Astrocyte (in vitro differentiated cells and primary cell): Measurements from ENCODE around the gene GREB1L. TPM values are rescaled to one million over a fixed set of nuclear protein-coding genes. Genes with fewer than 3 reads are reported as not detected.
A peak's percentile ranks its signal among the peaks of the same experiment; 100 is the strongest.

Experiments
- DNase-seq: peaks from one replicate; pipeline ENCODE4 v3.0.0-alpha.2; 2010; ENCODE audit warnings: low read depth
- FAIRE-seq: peaks from 2 replicates; lab custom pipeline; 2011; peaks lifted over from hg19 to GRCh38; lab: Jason Lieb, UNC
- H2AFZ ChIP-seq: 2 replicates; pipeline ENCODE4 v1.6.0; 2012; ENCODE audit warnings: low read depth, low read length, inconsistent platforms
- H3K27ac ChIP-seq: 2 replicates; pipeline ENCODE4 v1.5.1; 2011; ENCODE audit warnings: low read depth, low read length, inconsistent platforms
- H3K27me3 ChIP-seq: 2 replicates; pipeline ENCODE4 v1.6.0; 2011; ENCODE audit warnings: low read length, inconsistent platforms; ENCODE audit not compliant: insufficient read depth
- H3K36me3 ChIP-seq: 2 replicates; pipeline ENCODE4 v1.5.1; 2011; ENCODE audit warnings: low read length, inconsistent platforms; ENCODE audit not compliant: insufficient read depth
- H3K4me1 ChIP-seq: 2 replicates; pipeline ENCODE4 v1.5.1; 2011; ENCODE audit warnings: low read length, inconsistent platforms; ENCODE audit not compliant: insufficient read depth
- H3K4me2 ChIP-seq: 2 replicates; pipeline ENCODE4 v1.6.0; 2012; ENCODE audit warnings: low read length, inconsistent platforms
- H3K4me3 ChIP-seq: 2 replicates; pipeline ENCODE4 v1.5.1; 2011; ENCODE audit warnings: low read depth, mild to moderate bottlenecking, low read length, inconsistent platforms; ENCODE audit not compliant: insufficient read depth
- H3K79me2 ChIP-seq: 2 replicates; pipeline ENCODE4 v1.6.0; 2012; ENCODE audit warnings: mild to moderate bottlenecking, low read length, inconsistent platforms; ENCODE audit not compliant: insufficient read depth
- H3K9ac ChIP-seq: 2 replicates; pipeline ENCODE4 v1.6.0; 2012; ENCODE audit warnings: mild to moderate bottlenecking, low read length, inconsistent platforms
- H3K9me3 ChIP-seq: 2 replicates; pipeline ENCODE4 v1.5.1; 2012; ENCODE audit warnings: low read depth, mild to moderate bottlenecking, low read length, inconsistent platforms; ENCODE audit not compliant: insufficient read depth
- H4K20me1 ChIP-seq: 2 replicates; pipeline ENCODE4 v1.6.0; 2012; ENCODE audit warnings: low read length, inconsistent platforms; ENCODE audit not compliant: insufficient read depth
- H3K27ac Mint-ChIP-seq: one replicate; pipeline ENCODE4 v1.8.0; 2021; ENCODE audit warnings: mild to moderate bottlenecking, mixed read lengths; ENCODE audit not compliant: unreplicated experiment
- H3K27me3 Mint-ChIP-seq: one replicate; pipeline ENCODE4 v1.8.0; 2021; ENCODE audit warnings: low read depth, mixed read lengths; ENCODE audit not compliant: unreplicated experiment
- H3K36me3 Mint-ChIP-seq: one replicate; pipeline ENCODE4 v1.8.0; 2021; ENCODE audit warnings: low read depth, mixed read lengths; ENCODE audit not compliant: unreplicated experiment
- H3K4me1 Mint-ChIP-seq: one replicate; pipeline ENCODE4 v1.8.0; 2021; ENCODE audit warnings: low read depth, mixed read lengths; ENCODE audit not compliant: unreplicated experiment
- H3K4me3 Mint-ChIP-seq: one replicate; pipeline ENCODE4 v1.8.0; 2021; ENCODE audit warnings: mild to moderate bottlenecking, moderate library complexity, mixed read lengths; ENCODE audit not compliant: unreplicated experiment
- H3K9me3 Mint-ChIP-seq: one replicate; pipeline ENCODE4 v1.8.0; 2021; ENCODE audit warnings: mild to moderate bottlenecking, mixed read lengths; ENCODE audit not compliant: unreplicated experiment
- CTCF ChIP-seq: IDR thresholded peaks from 2 replicates; pipeline ENCODE4 v1.5.1; 2011; ENCODE audit warnings: low read depth, mild to moderate bottlenecking, inconsistent platforms, low read length, moderate library complexity; ENCODE audit not compliant: insufficient read depth
- EZH2 ChIP-seq: IDR thresholded peaks from 2 replicates; pipeline ENCODE4 v1.6.1; 2012; ENCODE audit warnings: mild to moderate bottlenecking, low read length, inconsistent platforms; ENCODE audit not compliant: insufficient read depth
- total RNA-seq: library from RNA; stranded (reverse); gene quantifications from 2 replicates; pipeline ENCODE4 v1.2.1, GENCODE V29; 2021

Gene GREB1L
- total RNA-seq, 1 donor from 2014 or later, result 16.2 TPM

GRCh38 chr18:21270453-21270852 is 28.4 kb downstream of the GREB1L start:
- Histone ChIP-seq H4K20me1 (no peaks in the 10 kb centered on the region), H3K4me2 (no peak overlapping the region), H3K79me2 (no peaks in the 10 kb centered on the region), H3K27me3 (no peaks in the 10 kb centered on the region), H3K9ac (no peak overlapping the region), H2AFZ (no peak overlapping the region), H3K4me3 (no peak overlapping the region), H3K4me1 (no peaks in the 10 kb centered on the region), H3K27ac (no peak overlapping the region), H3K36me3 (no peaks in the 10 kb centered on the region), H3K9me3 (no peaks in the 10 kb centered on the region)
- Mint-ChIP-seq H3K4me3 (no peak overlapping the region), H3K36me3 (no peaks in the 10 kb centered on the region), H3K4me1 (peaks cover 16% of the 10 kb centered on the region), H3K27ac (no peak overlapping the region), H3K27me3 (no peaks in the 10 kb centered on the region), H3K9me3 (no peaks in the 10 kb centered on the region)
- no peak for FAIRE-seq
- DNase-seq, result peak; percentile 68
- TF ChIP-seq CTCF (no peak), EZH2 (no peak)

DNA sequence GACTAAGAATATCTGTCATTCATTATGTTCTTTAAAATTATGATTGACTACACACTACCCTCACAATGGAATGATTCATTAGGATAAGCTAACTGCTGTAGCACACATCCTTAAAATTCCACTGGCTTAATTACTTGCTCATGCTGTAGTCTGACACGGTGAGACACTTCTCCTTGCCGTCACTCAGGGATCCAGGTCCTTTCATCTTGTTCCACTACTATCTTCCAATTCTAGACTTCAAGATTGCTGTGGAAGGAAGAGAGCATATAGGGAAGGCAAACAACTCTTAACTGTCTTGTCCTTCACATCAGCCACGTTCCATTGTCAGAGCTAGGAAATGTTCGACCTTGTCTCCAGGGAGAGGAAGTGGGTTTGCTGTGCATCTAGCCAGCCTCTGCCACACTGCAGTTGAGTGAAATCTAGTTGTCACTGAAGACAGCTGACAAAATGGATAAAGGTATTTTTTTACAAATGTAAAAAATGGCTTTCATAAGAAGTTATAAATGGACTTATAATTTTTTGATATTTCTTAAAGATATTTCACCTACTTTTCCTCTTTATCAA is 30.1 kb downstream of the GREB1L start:
- FAIRE-seq, result no peak
- Mint-ChIP-seq H3K9me3 (no peaks in the 10 kb centered on the region), H3K4me1 (peaks cover 11% of the 10 kb centered on the region), H3K36me3 (no peaks in the 10 kb centered on the region), H3K4me3 (no peak overlapping the region), H3K27me3 (no peaks in the 10 kb centered on the region), H3K27ac (no peak overlapping the region)
- DNase-seq, result no peak
- no peak overlapping the region for H3K4me2 ChIP-seq
- H3K79me2 ChIP-seq, result no peaks in the 10 kb centered on the region
- H3K36me3 ChIP-seq, result no peaks in the 10 kb centered on the region
- no peak overlapping the region for H3K4me3 ChIP-seq
- no peaks in the 10 kb centered on the region for H3K4me1 ChIP-seq
- H3K27ac ChIP-seq, result no peak overlapping the region
- TF ChIP-seq CTCF (no peak), EZH2 (no peak)
- no peak overlapping the region for H2AFZ ChIP-seq
- no peaks in the 10 kb centered on the region for H4K20me1 ChIP-seq
- no peaks in the 10 kb centered on the region for H3K27me3 ChIP-seq
- no peak overlapping the region for H3K9ac ChIP-seq
- no peaks in the 10 kb centered on the region for H3K9me3 ChIP-seq

- H3K9me3 ChIP-seq, result no peaks in the 10 kb centered on the region
- no peaks in the 10 kb centered on the region for H3K79me2 ChIP-seq
- no peaks in the 10 kb centered on the region for H3K9me3 Mint-ChIP-seq
- H3K4me1 Mint-ChIP-seq, result peaks cover 11% of the 10 kb centered on the region
- H3K27me3 ChIP-seq, result no peaks in the 10 kb centered on the region
- no peak for DNase-seq
- no peaks in the 10 kb centered on the region for H3K4me1 ChIP-seq
- no peak overlapping the region for H3K27ac Mint-ChIP-seq
- no peaks in the 10 kb centered on the region for H3K36me3 ChIP-seq
- FAIRE-seq, result no peak
- H2AFZ ChIP-seq, result no peak overlapping the region
- no peak overlapping the region for H3K4me3 ChIP-seq
- H3K4me2 ChIP-seq, result no peak overlapping the region
- H3K4me3 Mint-ChIP-seq, result no peak overlapping the region
- no peaks in the 10 kb centered on the region for H4K20me1 ChIP-seq
- no peak overlapping the region for H3K9ac ChIP-seq
- H3K27ac ChIP-seq, result no peak overlapping the region
- no peaks in the 10 kb centered on the region for H3K36me3 Mint-ChIP-seq
- H3K27me3 Mint-ChIP-seq, result no peaks in the 10 kb centered on the region
- TF ChIP-seq EZH2 (no peak), CTCF (no peak)
These were observed 31.5 kb downstream of the GREB1L start for GRCh38 chr18:21273568-21273967.
